CD4-positive, alpha-beta T cell treated with Interleukin-4 for 4 hours (primary cell): ENCODE data around the gene AARSD1.
A peak's percentile ranks its signal among the peaks of the same experiment; 100 is the strongest.
"Not testable (repeated sequence)": the region's sequence is repeated elsewhere in the genome, so short reads cannot be mapped to it uniquely, and the experiment has no call there.

Source experiments
- DNase-seq: peaks from one replicate; pipeline ENCODE4 v3.0.0-alpha.2; 2020

AARSD1 gene

GRCh38 chr17:42964161-42964932 is at the start of gene AARSD1:
AARSD1 (minus strand) TSS chr17:42964454; CDS start chr17:42964440, 14 bp downstream.
- DNase-seq: peak; percentile 92

- no peak for DNase-seq
Observed at GRCh38 chr17:43013296-43013695, 49.0 kb upstream of the AARSD1 start.

- no peak for DNase-seq
Observed at GRCh38 chr17:43011728-43012472, 47.6 kb upstream of the AARSD1 start.

GRCh38 chr17:43010667-43011308 is 46.5 kb upstream of the AARSD1 start:
- no peak for DNase-seq

GRCh38 chr17:43006639-43007551 is 42.6 kb upstream of the AARSD1 start, which contains the start of gene IFI35:
IFI35 (plus strand) TSS chr17:43006784; CDS start chr17:43006948, 164 bp downstream.
- peak; percentile 88 for DNase-seq

- DNase-seq: no peak
Observed at GRCh38 chr17:43003542-43004172, 39.4 kb upstream of the AARSD1 start.

GRCh38 chr17:43000894-43001293 is 36.6 kb upstream of the AARSD1 start:
- DNase-seq: not testable (repeated sequence)

GRCh38 chr17:42999003-42999525 is 34.8 kb upstream of the AARSD1 start:
- DNase-seq: no peak

GRCh38 chr17:42997984-42998938 is 34.0 kb upstream of the AARSD1 start, which contains the start of gene RPL27:
RPL27 (plus strand) TSS chr17:42998419; CDS start chr17:42998751, 332 bp downstream.
- DNase-seq: peak; percentile 99

- no peak for DNase-seq
Observed at GRCh38 chr17:42997390-42997983, 33.2 kb upstream of the AARSD1 start.

- not testable (repeated sequence) for DNase-seq
Observed at GRCh38 chr17:42993913-42994312, 29.7 kb upstream of the AARSD1 start.

GRCh38 chr17:42992872-42993271 is 28.6 kb upstream of the AARSD1 start:
- DNase-seq: no peak

GRCh38 chr17:42991471-42991870 is 27.2 kb upstream of the AARSD1 start:
- DNase-seq: no peak

- no peak for DNase-seq
Observed at GRCh38 chr17:42989726-42990652, 25.7 kb upstream of the AARSD1 start.

GRCh38 chr17:42989141-42989540 is 24.9 kb upstream of the AARSD1 start:
- DNase-seq: no peak

GRCh38 chr17:42985225-42985624 is 21.0 kb upstream of the AARSD1 start:
- DNase-seq: peak; percentile 11

GRCh38 chr17:42982266-42982665 is 18.0 kb upstream of the AARSD1 start:
- DNase-seq: no peak

- DNase-seq: peak; percentile 44
Observed at GRCh38 chr17:42980766-42981397, 16.6 kb upstream of the AARSD1 start.
